Psoas muscle (tissue), 8 donors: ENCODE data around the gene PAM. TPM values are rescaled to one million over a fixed set of nuclear protein-coding genes. Genes with fewer than 3 reads are reported as not detected.

Source experiments
- ATAC-seq, 4 donors: fragments of 200-7000 bp; cut with Tn5 transposase; one replicate each; pipeline ENCODE4 v1.9.1; 2020; ENCODE audit warnings: moderate library complexity in 3 of 4, mild to moderate bottlenecking in 2 of 4
- DNase-seq, 2 donors: peaks; one replicate each; pipeline ENCODE4 v3.0.0-alpha.2; 2020
- H3K27ac ChIP-seq: fragments of 200-600 bp; one replicate; pipeline ENCODE4 v1.8.0; 2022
- H3K27me3 ChIP-seq, 3 donors: fragments of 200-600 bp in 1 of 3; one replicate each; pipeline versions ENCODE4 v1.6.1 to v1.8.0; 2013 to 2022; ENCODE audit warnings: low read length in 2 of 3, mild to moderate bottlenecking in 2 of 3, moderate library complexity in 1 of 3; ENCODE audit not compliant: insufficient read depth in 3 of 3
- H3K36me3 ChIP-seq, 2 donors: fragments of 200-600 bp in 1 of 2; one replicate each; pipeline versions ENCODE4 v1.6.1 to v1.8.0; 2013 to 2022; ENCODE audit warnings: low read depth in 1 of 2, mild to moderate bottlenecking in 1 of 2, moderate library complexity in 1 of 2; ENCODE audit not compliant: insufficient read depth in 1 of 2
- H3K4me1 ChIP-seq: fragments of 200-600 bp; one replicate; pipeline ENCODE4 v1.8.0; 2022
- H3K4me3 ChIP-seq: fragments of 200-600 bp; one replicate; pipeline ENCODE4 v1.8.0; 2022; ENCODE audit warnings: mild to moderate bottlenecking
- H3K9me3 ChIP-seq: fragments of 200-600 bp; one replicate; pipeline ENCODE4 v1.8.0; 2022
- CTCF ChIP-seq: fragments of 200-600 bp; IDR thresholded peaks from one replicate; pipeline ENCODE4 v1.8.0; 2022; ENCODE audit warnings: antibody characterized with exemption
- WGBS, 3 donors: extraction: QIAGEN DNeasy Blood & Tissue Kit; methylation state at CpG; one replicate each; pipeline versions ENCODE4 v1.1.6 to v1.1.7; 2013; 5-methylcytosine and 5-hydroxymethylcytosine counted together
- intact Hi-C, 2 donors: fragments of 100-400 bp; cut with DNase I; formaldehyde crosslinking; loops; one replicate each; pipeline versions ENCODE4 v1.11.0 to v1.14.2; 2022
- polyA plus RNA-seq, 3 donors: library from polyadenylated mRNA; stranded (reverse); fragments of 200-250 nt; gene quantifications; one replicate each; pipeline ENCODE4 v1.2.3, GENCODE V29; 2013
- total RNA-seq, 4 donors: library from RNA; stranded (reverse); fragmentation: NEBNext Ultra II Directional in 2 of 4; extraction: Animal tissue kit (Norgen Biotek cat#: 25700) in 2 of 4; gene quantifications; one replicate each; pipeline versions ENCODE4 v1.2.1 to v1.2.4, GENCODE V29; 2021 to 2023
- donor health status: healthy with polysubstance abuse.
- donor health status: DM: no; HTN: no; CAD: no; lungs with moderate emphysema.
- donor health status: Bipolar disorder and iron deficiency.
- donor health status: healthy.
- donor health status: DM: yes; HTN: yes; CAD: no.
- donor health status: DM: no; HTN: no; CAD: no.
- donor health status: DM: no; HTN: no; CAD: no.
- donor health status: DM: yes; HTN: yes; CAD: no.

PAM gene
- total and polyA plus RNA-seq, 7 donors, result 29.5 to 279 (median 191) TPM

- peaks cover 0 to 48% of the 10 kb centered on the region in 2 donors for H3K36me3 ChIP-seq
- TF ChIP-seq CTCF, result no peak
- no peaks in the 10 kb centered on the region for H3K9me3 ChIP-seq
- peak; percentile 79 to 92 (median 88) for ATAC-seq
- no peaks in the 10 kb centered on the region for H3K27me3 ChIP-seq
- DNase-seq, result no peak
- H3K4me1 ChIP-seq, result peaks cover 22% of the 10 kb centered on the region
- intact Hi-C loops, result no loop called here
- H3K27ac ChIP-seq, result peak overlapping the region; percentile 80
- WGBS, 3 donors, result 22 to 28% (median 25%) methylated on average over 1 of the region's 1 CpG
- H3K4me3 ChIP-seq, result no peak overlapping the region
Measured at GRCh38 chr5:102959055-102959454, 203.9 kb downstream of the PAM start.

- TF ChIP-seq CTCF, result no peak
- Histone ChIP-seq H3K4me1 (peaks cover 22% of the 10 kb centered on the region), H3K36me3 (peaks cover 0 to 56% of the 10 kb centered on the region in 2 donors), H3K27ac (no peak overlapping the region), H3K9me3 (no peaks in the 10 kb centered on the region), H3K4me3 (no peak overlapping the region), H3K27me3 (no peaks in the 10 kb centered on the region)
- WGBS, 3 donors, result 67 to 71% (median 70%) methylated on average over 4 of the region's 4 CpGs
- intact Hi-C loops, result no loop called here
- DNase-seq, result no peak
- no peak for ATAC-seq
Measured at GRCh38 chr5:102961671-102962070, 206.6 kb downstream of the PAM start.

GRCh38 chr5:102965653-102966052, 210.5 kb downstream of the PAM start:
- Histone ChIP-seq H3K4me3 (no peak overlapping the region), H3K27me3 (no peaks in the 10 kb centered on the region), H3K9me3 (no peaks in the 10 kb centered on the region), H3K36me3 (peaks cover 0 to 57% of the 10 kb centered on the region in 2 donors), H3K27ac (no peak overlapping the region), H3K4me1 (no peaks in the 10 kb centered on the region)
- intact Hi-C loops, result no loop called here
- no peak for DNase-seq
- WGBS, 3 donors, result 72 to 81% (median 73%) methylated on average over 1 of the region's 1 CpG
- no peak for TF ChIP-seq CTCF
- ATAC-seq, result no peak

GRCh38 chr5:102969641-102970040, 214.5 kb downstream of the PAM start:
- H3K4me3 ChIP-seq, result no peak overlapping the region
- no peaks in the 10 kb centered on the region for H3K9me3 ChIP-seq
- H3K36me3 ChIP-seq, result peaks cover 0 to 21% of the 10 kb centered on the region in 2 donors
- intact Hi-C loops, result loop anchor here (5.0 to 10.0 kb wide), 2 partner anchors 185 to 187 kb away; no protein-coding TSS in a partner anchor
- TF ChIP-seq CTCF, result no peak
- peaks cover under 1% of the 10 kb centered on the region for H3K4me1 ChIP-seq
- no peak for DNase-seq
- WGBS, 3 donors, result 83 to 87% (median 85%) methylated on average over 3 of the region's 3 CpGs
- ATAC-seq, result no peak
- no peak overlapping the region for H3K27ac ChIP-seq
- no peaks in the 10 kb centered on the region for H3K27me3 ChIP-seq

GRCh38 chr5:102971676-102972293, 216.7 kb downstream of the PAM start:
- peak; percentile 46 for TF ChIP-seq CTCF
- Histone ChIP-seq H3K36me3 (peaks cover 0 to 17% of the 10 kb centered on the region in 2 donors), H3K27me3 (no peaks in the 10 kb centered on the region), H3K4me3 (no peak overlapping the region), H3K4me1 (peaks cover 13% of the 10 kb centered on the region), H3K9me3 (no peaks in the 10 kb centered on the region), H3K27ac (no peak overlapping the region)
- DNase-seq (no peak), ATAC-seq (peak in 3 of 4 donors; percentile 61 to 70 (median 61))
- WGBS, 3 donors, result 75 to 93% (median 92%) methylated on average over 1 of the region's 1 CpG
- intact Hi-C loops, result loop anchor here (5.0 to 10.0 kb wide), 2 partner anchors 187 to 189 kb away; no protein-coding TSS in a partner anchor
